IPS-15b (cell line): ENCODE results near the gene CD207.
"Not testable (repeated sequence)": the region's sequence is repeated elsewhere in the genome, so short reads cannot be mapped to it uniquely, and the experiment has no call there.

Source experiments
- H3K27me3 ChIP-seq: one replicate; pipeline ENCODE4 v1.6.1; 2013; ENCODE audit warnings: low read length; ENCODE audit not compliant: control insufficient read depth, insufficient read depth
- H3K36me3 ChIP-seq: one replicate; pipeline ENCODE4 v1.6.1; 2013; ENCODE audit warnings: low read length; ENCODE audit not compliant: control insufficient read depth, insufficient read depth
- H3K4me1 ChIP-seq: one replicate; pipeline ENCODE4 v1.6.1; 2013; ENCODE audit warnings: mild to moderate bottlenecking, low read length; ENCODE audit not compliant: control insufficient read depth, insufficient read depth
- H3K4me3 ChIP-seq: one replicate; pipeline ENCODE4 v1.5.1; 2013; ENCODE audit warnings: low read depth, low read length
- H3K9ac ChIP-seq: one replicate; pipeline ENCODE4 v1.6.1; 2013; ENCODE audit warnings: low read depth, mild to moderate bottlenecking, low read length
- H3K9me3 ChIP-seq: one replicate; pipeline ENCODE4 v1.6.1; 2013; ENCODE audit warnings: mild to moderate bottlenecking, low read length; ENCODE audit not compliant: control insufficient read depth, insufficient read depth

CD207 gene

DNA sequence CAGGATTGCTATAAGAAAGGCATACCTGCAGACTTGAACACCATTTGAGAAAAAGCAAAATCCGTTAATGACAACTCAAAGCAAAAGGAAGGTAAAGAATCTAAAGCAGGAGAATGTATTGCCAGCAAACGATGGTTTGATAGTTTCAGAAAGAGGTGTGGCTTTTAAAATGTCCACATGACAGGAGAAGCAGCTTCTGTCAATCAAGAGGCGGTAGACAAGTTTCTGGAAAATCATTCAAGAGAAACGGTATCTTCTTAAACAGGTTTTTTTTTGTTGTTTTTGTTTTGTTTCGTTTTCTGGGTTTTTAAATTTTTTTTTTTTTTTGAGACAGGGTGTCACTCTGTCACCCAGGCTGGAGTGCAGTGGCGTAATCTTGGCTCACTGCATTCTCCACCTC, 29.0 kb downstream of the CD207 start:
- peaks cover 7% of the 10 kb centered on the region for H3K27me3 ChIP-seq
- H3K9ac ChIP-seq, result no peak overlapping the region
- no peaks in the 10 kb centered on the region for H3K4me1 ChIP-seq
- no peaks in the 10 kb centered on the region for H3K9me3 ChIP-seq
- no peaks in the 10 kb centered on the region for H3K36me3 ChIP-seq
- H3K4me3 ChIP-seq, result no peak overlapping the region

DNA sequence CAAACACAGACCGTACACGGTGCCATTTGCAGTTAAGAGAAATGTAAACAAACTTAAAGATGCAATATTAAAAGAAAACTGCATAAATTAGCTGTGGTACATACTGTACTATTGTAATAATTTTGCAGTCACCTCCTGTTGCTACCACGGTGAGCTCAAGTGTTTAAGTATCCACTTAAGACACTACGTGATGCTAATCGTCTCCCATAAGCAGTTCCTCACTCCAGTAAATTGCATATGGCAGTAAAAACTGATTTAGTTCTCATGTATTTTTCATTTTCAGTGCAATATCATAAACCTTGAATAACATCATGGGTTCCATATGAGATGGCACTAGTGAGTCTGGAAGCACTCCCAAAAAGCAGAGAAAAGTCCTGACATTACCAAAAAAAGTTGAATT, 29.6 kb downstream of the CD207 start:
- Histone ChIP-seq H3K4me3 (no peak overlapping the region), H3K27me3 (peaks cover 13% of the 10 kb centered on the region), H3K9me3 (no peaks in the 10 kb centered on the region), H3K36me3 (no peaks in the 10 kb centered on the region), H3K4me1 (no peaks in the 10 kb centered on the region), H3K9ac (no peak overlapping the region)

DNA sequence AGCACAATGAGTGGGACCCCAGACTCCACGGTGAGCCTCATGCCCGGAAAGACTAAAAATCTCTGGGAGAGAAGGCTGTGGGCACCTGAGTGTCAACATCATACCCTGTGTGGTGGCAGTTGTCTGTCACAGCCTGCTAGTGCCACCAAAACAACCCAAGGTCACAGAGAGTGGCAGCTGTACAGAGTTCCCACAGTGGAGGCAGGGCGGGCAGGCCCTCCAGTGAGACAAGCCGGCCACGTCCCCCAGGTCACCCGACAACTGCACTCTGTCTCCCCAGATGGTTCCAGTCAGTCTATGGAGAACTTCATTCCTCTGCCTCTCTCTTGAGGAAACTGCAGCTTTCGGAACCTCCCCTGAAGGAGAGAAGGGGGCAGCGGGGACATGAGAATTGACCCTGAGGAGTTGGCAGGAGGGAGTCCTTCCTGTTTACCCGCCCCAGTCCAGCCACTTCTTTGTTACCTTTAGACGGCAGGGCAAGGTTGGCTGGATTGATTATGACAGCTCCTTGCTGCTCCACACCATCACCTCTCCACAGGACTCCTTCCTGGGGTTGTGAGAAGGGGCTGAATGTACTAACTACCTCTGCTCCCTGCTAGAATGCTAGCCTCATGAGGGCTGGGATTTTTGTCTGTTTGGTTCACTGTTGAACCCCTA, 33.9 kb downstream of the CD207 start:
- H3K9me3 ChIP-seq, result no peaks in the 10 kb centered on the region
- H3K9ac ChIP-seq, result no peak overlapping the region
- peaks cover 37% of the 10 kb centered on the region for H3K27me3 ChIP-seq
- no peaks in the 10 kb centered on the region for H3K4me1 ChIP-seq
- H3K36me3 ChIP-seq, result no peaks in the 10 kb centered on the region
- no peak overlapping the region for H3K4me3 ChIP-seq

DNA sequence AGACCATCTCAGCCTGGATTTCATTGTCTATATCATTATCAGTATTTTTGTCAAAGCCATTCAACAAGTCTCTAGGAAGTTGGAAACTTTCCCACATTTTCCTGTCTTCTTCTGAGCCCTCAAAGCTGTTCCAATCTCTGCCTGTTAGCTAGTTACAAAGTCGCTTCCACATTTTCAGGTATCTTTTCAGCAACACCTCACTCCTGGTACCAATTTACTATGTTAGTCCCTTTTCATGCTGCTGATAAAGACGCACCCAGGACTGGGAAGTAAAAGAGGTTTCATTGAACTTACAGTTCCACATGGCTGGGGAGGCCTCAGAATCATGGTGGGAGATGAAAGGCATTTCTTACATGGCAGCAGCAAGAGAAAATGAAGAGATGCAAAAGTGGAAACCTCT, 35.9 kb downstream of the CD207 start:
- H3K36me3 ChIP-seq, result no peaks in the 10 kb centered on the region
- no peak overlapping the region for H3K9ac ChIP-seq
- H3K4me3 ChIP-seq, result no peak overlapping the region
- H3K27me3 ChIP-seq, result peaks cover 51% of the 10 kb centered on the region
- H3K4me1 ChIP-seq, result no peaks in the 10 kb centered on the region
- H3K9me3 ChIP-seq, result no peaks in the 10 kb centered on the region

DNA sequence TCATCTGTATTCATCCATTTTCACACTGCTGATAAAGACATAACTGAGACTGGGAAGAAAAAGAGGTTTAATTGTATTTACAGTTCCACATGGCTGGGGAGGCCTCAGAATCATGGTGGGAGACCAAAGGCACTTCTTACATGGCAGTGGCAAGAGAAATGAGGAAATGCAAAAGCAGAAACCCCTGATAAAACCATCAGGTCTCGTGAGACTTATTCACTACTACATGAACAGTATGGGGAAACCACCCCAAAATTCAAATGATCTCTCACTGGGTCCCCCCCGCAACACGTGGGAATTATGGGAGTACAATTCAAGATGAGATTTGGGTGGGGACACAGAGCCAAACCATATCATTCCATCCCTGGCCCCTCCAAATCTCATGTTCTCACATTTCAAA, 37.6 kb downstream of the CD207 start:
- not testable (repeated sequence) for H3K9ac ChIP-seq, H3K4me3 ChIP-seq, H3K4me1 ChIP-seq, H3K9me3 ChIP-seq, H3K36me3 ChIP-seq
- H3K27me3 ChIP-seq, result peaks cover 65% of the 10 kb centered on the region

DNA sequence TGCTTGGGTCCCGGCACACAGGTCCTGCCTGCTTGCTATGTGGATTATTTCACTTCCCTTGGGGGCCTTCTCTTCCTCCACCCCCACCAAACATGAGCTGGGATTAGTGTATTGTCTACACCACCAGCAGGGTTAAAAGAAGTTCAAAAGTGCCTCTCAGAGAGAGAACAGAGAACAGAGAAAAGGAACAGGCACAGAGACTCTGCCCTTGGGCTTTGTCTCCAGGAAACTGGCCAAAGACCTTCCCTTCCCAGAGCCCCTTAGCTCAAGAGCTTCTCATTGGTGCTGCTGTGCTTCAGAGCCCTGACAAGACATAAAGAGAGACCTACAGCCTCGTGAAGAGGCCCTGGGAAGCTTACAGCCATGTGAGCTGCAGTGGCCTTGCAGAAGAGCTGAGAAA, 38.1 kb downstream of the CD207 start:
- H3K9me3 ChIP-seq, result no peaks in the 10 kb centered on the region
- H3K36me3 ChIP-seq, result no peaks in the 10 kb centered on the region
- H3K9ac ChIP-seq, result no peak overlapping the region
- no peak overlapping the region for H3K4me3 ChIP-seq
- H3K4me1 ChIP-seq, result no peaks in the 10 kb centered on the region
- peaks cover 70% of the 10 kb centered on the region for H3K27me3 ChIP-seq

DNA sequence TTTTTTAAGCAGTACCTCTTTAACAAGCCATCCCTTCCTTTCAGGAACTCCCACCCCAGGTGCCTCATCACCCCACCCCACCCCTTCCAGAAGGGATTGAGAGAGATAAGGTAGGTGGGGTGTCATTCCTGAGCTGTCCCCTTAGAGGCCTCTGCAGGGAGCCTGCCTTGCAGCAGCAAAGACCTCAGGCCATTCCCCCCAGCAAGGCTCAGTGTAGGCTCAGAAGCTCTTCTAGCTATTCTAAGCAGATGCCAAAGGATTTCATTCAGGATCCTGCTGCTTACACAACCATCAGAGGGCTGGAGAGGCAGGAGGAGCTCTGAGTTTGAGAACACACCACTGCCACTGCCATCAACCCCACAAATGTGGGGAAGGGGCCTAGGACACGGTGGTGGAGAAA, 39.4 kb downstream of the CD207 start:
- Histone ChIP-seq H3K9me3 (no peaks in the 10 kb centered on the region), H3K36me3 (no peaks in the 10 kb centered on the region), H3K9ac (no peak overlapping the region), H3K4me1 (no peaks in the 10 kb centered on the region), H3K27me3 (peaks cover 73% of the 10 kb centered on the region), H3K4me3 (no peak overlapping the region)

DNA sequence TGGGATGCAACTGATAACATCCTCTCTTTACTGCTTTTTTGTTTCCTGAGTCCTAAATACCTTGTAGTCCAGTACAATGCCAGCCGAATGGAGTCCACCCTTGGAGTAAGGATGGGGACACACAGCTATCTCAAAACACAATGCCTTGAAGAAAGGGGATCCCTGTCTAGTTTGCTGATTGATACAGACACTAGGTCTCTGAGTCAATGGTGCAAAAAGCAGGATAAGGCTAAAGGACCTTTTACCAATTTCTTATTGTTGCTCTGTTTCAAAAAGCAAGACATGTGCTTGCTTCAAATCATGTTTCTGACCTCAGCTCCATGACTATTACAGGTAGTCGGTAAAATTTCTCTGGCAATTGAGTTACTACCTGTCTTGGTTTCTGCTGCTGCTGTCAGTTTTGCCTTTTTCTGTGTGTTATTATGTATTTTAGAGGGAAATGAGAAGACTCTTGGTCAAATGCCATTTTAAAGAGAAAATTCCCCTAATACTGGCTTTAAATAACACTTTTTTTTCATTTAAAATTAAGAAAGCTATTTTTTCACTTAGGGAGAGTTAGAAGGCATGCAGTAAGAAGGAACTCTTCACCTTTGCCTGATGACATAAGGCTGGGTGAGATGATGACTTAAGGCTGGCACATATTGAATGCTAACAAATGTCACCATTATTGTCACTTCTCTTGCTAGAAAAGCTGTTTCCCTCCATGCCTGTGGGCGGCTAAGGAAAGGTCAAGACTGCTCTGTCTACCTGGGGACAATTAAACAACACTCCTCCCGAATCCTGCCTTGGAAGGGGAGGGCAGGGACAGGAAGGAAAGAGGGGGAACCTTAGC, 40.2 kb downstream of the CD207 start:
- no peaks in the 10 kb centered on the region for H3K4me1 ChIP-seq
- H3K27me3 ChIP-seq, result peaks cover 72% of the 10 kb centered on the region

DNA sequence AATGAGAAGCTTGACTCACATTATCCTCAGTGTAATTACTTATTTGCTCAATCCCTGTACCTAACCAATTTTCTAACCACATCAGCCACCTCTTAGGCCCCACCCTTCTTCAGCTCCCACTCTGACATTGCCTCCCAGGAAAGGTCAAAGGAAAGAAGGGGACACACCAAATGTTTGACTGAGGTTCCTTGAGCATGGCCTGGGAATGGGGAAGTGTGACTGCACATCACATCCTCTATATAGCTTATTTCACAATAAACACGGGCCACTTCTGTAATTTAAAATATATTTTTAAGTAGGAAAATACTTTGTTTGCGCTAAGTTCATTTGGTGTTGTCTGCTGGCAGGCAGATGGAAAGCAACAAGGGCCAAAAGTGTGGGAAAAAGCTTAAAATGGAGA, 42.2 kb downstream of the CD207 start:
- no peaks in the 10 kb centered on the region for H3K36me3 ChIP-seq
- H3K9me3 ChIP-seq, result no peaks in the 10 kb centered on the region
- peaks cover 85% of the 10 kb centered on the region for H3K27me3 ChIP-seq
- no peaks in the 10 kb centered on the region for H3K4me1 ChIP-seq
- no peak overlapping the region for H3K4me3 ChIP-seq
- H3K9ac ChIP-seq, result no peak overlapping the region

More for the DNA sequence above, 40.2 kb downstream of the CD207 start:
- Histone ChIP-seq H3K36me3 (no peaks in the 10 kb centered on the region), H3K9ac (no peak overlapping the region), H3K9me3 (no peaks in the 10 kb centered on the region), H3K4me3 (no peak overlapping the region)

DNA sequence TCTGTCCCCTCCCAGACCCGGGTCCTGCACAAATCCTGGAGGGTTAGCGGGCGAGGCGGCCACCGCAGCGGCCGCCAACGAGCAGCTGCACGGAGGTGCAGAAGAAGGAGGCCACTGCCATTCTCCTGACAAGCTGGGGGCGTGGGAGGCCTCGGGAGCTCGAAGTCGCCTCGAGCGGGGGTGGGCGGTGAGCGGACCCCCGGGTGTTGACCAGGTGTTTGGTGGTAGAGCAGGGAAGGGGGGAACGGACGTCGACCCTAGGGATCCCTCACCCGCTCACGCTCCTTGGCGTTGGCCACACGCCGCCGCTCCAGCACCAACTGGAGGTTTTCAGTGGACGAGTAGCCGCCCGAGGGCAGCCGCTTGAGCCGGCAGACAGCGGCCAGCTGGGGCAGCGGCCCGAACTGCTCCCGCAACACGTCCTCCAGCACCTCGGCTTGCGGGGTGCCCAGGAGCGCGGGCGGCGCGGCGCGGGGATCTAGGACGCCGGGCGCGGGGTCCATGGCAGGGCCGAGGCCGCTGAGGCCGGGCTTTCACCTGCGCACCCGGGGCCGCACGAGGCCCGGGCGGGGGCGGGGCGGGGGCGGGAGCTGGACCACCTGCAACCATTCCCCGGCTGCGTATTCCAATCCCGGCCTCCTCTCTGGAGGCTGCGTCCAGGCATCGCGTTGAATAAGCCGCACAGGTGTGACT, 45.3 kb downstream of the CD207 start, which contains the start of gene FIGLA:
Gene FIGLA (minus strand): TSS at position 508 of the 693 bp plus-strand sequence. CDS start 5 bp downstream, at position 503.
- Histone ChIP-seq H3K9me3 (no peaks in the 10 kb centered on the region), H3K27me3 (peaks cover 93% of the 10 kb centered on the region), H3K9ac (no peak within 1 kb of the TSS), H3K4me3 (peak within 1 kb of the TSS; percentile 50), H3K4me1 (no peaks in the 10 kb centered on the region), H3K36me3 (no peaks in the 10 kb centered on the region)

DNA sequence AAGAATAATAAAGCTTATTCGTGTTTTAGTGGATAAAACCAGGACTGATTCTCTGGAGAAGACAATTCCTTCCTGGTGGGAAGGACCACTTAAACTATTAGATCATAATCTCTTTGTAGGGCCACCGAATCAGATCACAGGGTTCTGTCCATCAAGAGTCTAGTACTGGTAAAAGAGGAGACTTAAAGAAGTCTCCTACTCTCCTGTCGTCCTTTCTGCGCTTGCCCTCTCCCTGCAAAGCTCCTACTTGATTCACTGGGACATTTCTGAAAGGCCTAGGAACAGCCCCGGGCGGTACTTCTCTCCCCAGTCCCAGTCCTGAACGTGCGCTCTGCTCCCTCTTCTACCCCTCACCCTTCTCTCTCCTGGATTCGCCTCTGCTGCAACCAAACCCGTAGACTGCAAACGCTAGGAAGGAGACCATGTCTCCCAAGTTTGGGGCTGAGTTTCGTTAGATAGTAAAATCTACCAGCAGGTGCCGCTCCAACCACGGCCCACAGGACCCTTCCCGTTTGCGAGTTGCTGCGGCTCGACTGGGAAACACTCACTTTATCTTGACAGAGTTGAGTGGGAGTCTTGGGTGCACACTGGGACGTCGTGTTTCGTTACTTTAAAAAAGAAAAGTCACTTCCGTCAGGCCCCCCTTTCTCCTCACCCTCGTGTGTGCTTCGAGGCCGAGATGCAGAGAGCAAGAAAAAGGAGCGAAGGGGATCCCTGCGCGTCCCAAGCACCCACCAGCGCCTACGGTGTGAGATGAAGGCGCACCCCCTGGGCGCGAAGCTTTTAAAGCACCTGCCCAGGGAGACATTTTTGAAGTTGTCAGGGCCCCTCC, 46.1 kb downstream of the CD207 start:
- peak overlapping the region; percentile 50 for H3K4me3 ChIP-seq
- H3K9me3 ChIP-seq, result no peaks in the 10 kb centered on the region
- no peaks in the 10 kb centered on the region for H3K36me3 ChIP-seq
- H3K9ac ChIP-seq, result no peak overlapping the region
- H3K27me3 ChIP-seq, result peaks cover 86% of the 10 kb centered on the region
- H3K4me1 ChIP-seq, result peaks cover 2% of the 10 kb centered on the region
